Measurements from ENCODE around the gene IQCH. TPM values are rescaled to one million over a fixed set of nuclear protein-coding genes. Genes with fewer than 3 reads are reported as not detected.

The IQCH gene
- total and polyA plus RNA-seq, 12 donors, result 0.67 to 7.3 (median 2.9) TPM

- H3K27ac ChIP-seq, result peak overlapping the region in 1 of 5 donors; percentile 4
- no peaks in the 10 kb centered on the region for H3K9me3 ChIP-seq (replicated peaks in 1 of 3)
- H3K4me1 ChIP-seq (replicated peaks in 1 of 2), result peaks cover 3 to 17% of the 10 kb centered on the region in 2 donors
- no peak for DNase-seq
- 70 to 82% (median 73%) methylated on average over 3 of the region's 3 CpGs for WGBS, 4 donors
- H3K27me3 ChIP-seq, result no peaks in the 10 kb centered on the region
- intact Hi-C loops (cut with DNase I), result no loop called here
- H3K36me3 ChIP-seq (replicated peaks in 1 of 2), result peaks cover 0 to 4% of the 10 kb centered on the region in 2 donors
- no peak for TF ChIP-seq CTCF (IDR thresholded peaks at IDR 0.05)
- no peak for TF ChIP-seq POLR2A (IDR thresholded peaks at IDR 0.05)
- no peak overlapping the region for H3K4me3 ChIP-seq
Observed at GRCh38 chr15:67549736-67550135, 295.1 kb downstream of the IQCH start.

DNA sequence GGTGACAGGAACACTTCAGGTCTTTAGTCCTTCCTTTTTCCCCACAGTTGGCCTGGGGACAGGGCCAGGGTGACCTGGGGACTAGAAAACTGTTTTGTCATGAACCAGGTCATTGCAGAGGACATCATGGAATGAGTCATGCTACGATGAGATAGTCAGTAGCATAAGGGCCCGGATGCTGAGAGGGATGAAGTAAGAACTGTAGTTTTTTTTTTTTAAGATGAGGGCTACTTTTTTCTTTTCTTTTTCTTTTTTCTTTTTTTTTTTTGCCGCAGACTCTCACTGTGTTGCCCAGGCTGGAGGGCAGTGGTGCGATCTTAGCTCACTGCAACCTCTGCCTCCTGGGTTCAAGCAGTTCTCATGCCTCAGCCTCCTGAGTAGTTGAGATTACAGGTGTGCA is 295.9 kb downstream of the IQCH start:
- H3K9me3 ChIP-seq (replicated peaks in 1 of 3), result no peaks in the 10 kb centered on the region
- 61 to 71% (median 64%) methylated on average over 4 of the region's 4 CpGs for WGBS, 4 donors
- TF ChIP-seq POLR2A (IDR thresholded peaks at IDR 0.05), result no peak
- no peak for TF ChIP-seq CTCF (IDR thresholded peaks at IDR 0.05)
- H3K36me3 ChIP-seq (replicated peaks in 1 of 2), result peaks cover 0 to 4% of the 10 kb centered on the region in 2 donors
- peak; percentile 26 to 72 (median 53) for DNase-seq
- H3K4me3 ChIP-seq, result no peak overlapping the region
- peak overlapping the region in 2 of 5 donors; percentile 57 to 72 for H3K27ac ChIP-seq
- no peaks in the 10 kb centered on the region for H3K27me3 ChIP-seq
- intact Hi-C loops (cut with DNase I), result no loop called here
- peaks cover 3 to 15% of the 10 kb centered on the region in 2 donors for H3K4me1 ChIP-seq (replicated peaks in 1 of 2)

DNA sequence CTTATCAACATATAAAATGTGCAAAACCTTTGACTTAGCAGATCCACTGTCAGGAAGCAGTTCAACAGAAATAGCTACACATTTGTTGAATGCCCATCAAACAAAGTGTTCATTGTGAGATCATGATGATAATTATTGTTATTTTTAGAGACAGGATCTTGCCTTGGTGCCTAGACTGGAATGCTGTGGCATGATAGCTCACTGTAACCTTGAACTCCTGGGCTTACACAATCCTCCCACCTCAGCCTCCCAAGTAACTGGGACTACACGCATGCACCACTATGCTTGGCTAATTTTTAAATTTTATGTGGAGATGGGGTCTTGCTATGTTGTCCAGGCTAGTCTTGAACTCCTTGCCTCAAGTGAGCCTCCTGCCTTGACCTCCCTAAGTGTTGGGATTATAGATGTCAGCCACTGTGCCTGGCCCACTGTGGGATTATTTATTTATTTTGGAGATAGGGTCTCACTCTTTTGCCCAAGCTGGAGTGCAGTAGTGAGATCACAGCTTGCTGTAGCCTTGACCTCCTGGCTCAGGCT is 296.7 kb downstream of the IQCH start:
- Histone ChIP-seq H3K27ac (peak overlapping the region in 1 of 5 donors; percentile 64), H3K4me3 (no peak overlapping the region), H3K4me1 (replicated peaks in 1 of 2) (peaks cover 3 to 15% of the 10 kb centered on the region in 2 donors), H3K9me3 (replicated peaks in 1 of 3) (no peaks in the 10 kb centered on the region), H3K36me3 (replicated peaks in 1 of 2) (peaks cover 0 to 4% of the 10 kb centered on the region in 2 donors), H3K27me3 (no peaks in the 10 kb centered on the region)
- no peak for TF ChIP-seq CTCF (IDR thresholded peaks at IDR 0.05)
- TF ChIP-seq POLR2A (IDR thresholded peaks at IDR 0.05), result no peak
- WGBS, 4 donors, result 54 to 88% (median 70%) methylated on average over 1 of the region's 1 CpG
- intact Hi-C loops (cut with DNase I), result no loop called here
- peak in 1 of 7 donors; percentile 22 for DNase-seq

Other genes starting within 250 kb of the IQCH start
- 10 to 100 TPM in 5 of 9 donors, 1 to 10 TPM in 4; 6.7 to 92.0 (median 14.3) TPM for gene SMAD3, start 189.2 kb upstream of the IQCH start, total RNA-seq
- 1 to 10 TPM; 6.4 to 7.8 (median 7.2) TPM for gene SMAD3, start 189.2 kb upstream of the IQCH start, polyA plus RNA-seq
- 10 to 100 TPM; 20.1 to 56.0 (median 30.2) TPM for gene AAGAB, start 125 bp upstream of the IQCH start, total RNA-seq
- 10 to 100 TPM; 12.4 to 63.7 (median 13.3) TPM for gene AAGAB, start 125 bp upstream of the IQCH start, polyA plus RNA-seq